Measurements from ENCODE around the gene INPPL1. TPM values are rescaled to one million over a fixed set of nuclear protein-coding genes. Genes with fewer than 3 reads are reported as not detected.

The INPPL1 gene
- total and polyA plus RNA-seq, 2 donors from 2014 or later: 39.9 to 120 TPM

GRCh38 chr11:72234920-72235319 is 10.4 kb downstream of the INPPL1 start:
- DNase-seq: no peak
- H3K27ac ChIP-seq (ENCODE audit: low read depth in 2 of 2, low read length in 2 of 2): no peak overlapping the region
- peaks cover 9 to 66% (median 40%) of the 10 kb centered on the region in 3 donors for H3K36me3 ChIP-seq (ENCODE audit: control insufficient read depth in 2 of 3, insufficient read depth in 3 of 3, low read length in 3 of 3)
- no peak overlapping the region for H3K9ac ChIP-seq (ENCODE audit: low read length in 3 of 3)
- intact Hi-C loops (cut with DNase I): no loop called here
- H3K4me1 ChIP-seq (ENCODE audit: control insufficient read depth in 2 of 3, insufficient read depth in 2 of 3, low read depth in 1 of 3, low read length in 3 of 3): peaks cover 0 to 11% (median 4%) of the 10 kb centered on the region in 3 donors
- no peaks in the 10 kb centered on the region for H3K9me3 ChIP-seq (ENCODE audit: control insufficient read depth in 2 of 3, insufficient read depth in 1 of 3, low read length in 3 of 3)
- no peak overlapping the region for H3K4me3 ChIP-seq (ENCODE audit: low read length in 3 of 3)
- no peak for TF ChIP-seq CTCF (IDR thresholded peaks at IDR 0.05; ENCODE audit: borderline replicate concordance, extremely low read depth, insufficient read depth)
- FAIRE-seq: no peak
- H3K27me3 ChIP-seq (ENCODE audit: control insufficient read depth, insufficient read depth, low read length): peaks cover 2% of the 10 kb centered on the region

GRCh38 chr11:72235351-72236057 is 10.9 kb downstream of the INPPL1 start:
- H3K36me3 ChIP-seq (ENCODE audit: control insufficient read depth in 2 of 3, insufficient read depth in 3 of 3, low read length in 3 of 3): peaks cover 9 to 61% (median 38%) of the 10 kb centered on the region in 3 donors
- H3K4me1 ChIP-seq (ENCODE audit: control insufficient read depth in 2 of 3, insufficient read depth in 2 of 3, low read depth in 1 of 3, low read length in 3 of 3): peaks cover 0 to 11% (median 4%) of the 10 kb centered on the region in 3 donors
- intact Hi-C loops (cut with DNase I): no loop called here
- no peaks in the 10 kb centered on the region for H3K9me3 ChIP-seq (ENCODE audit: control insufficient read depth in 2 of 3, insufficient read depth in 1 of 3, low read length in 3 of 3)
- FAIRE-seq: no peak
- no peak overlapping the region for H3K4me3 ChIP-seq (ENCODE audit: low read length in 3 of 3)
- H3K27me3 ChIP-seq (ENCODE audit: control insufficient read depth, insufficient read depth, low read length): peaks cover 6% of the 10 kb centered on the region
- H3K27ac ChIP-seq (ENCODE audit: low read depth in 2 of 2, low read length in 2 of 2): no peak overlapping the region
- DNase-seq: peak in 2 of 5 donors; percentile 9 to 74
- H3K9ac ChIP-seq (ENCODE audit: low read length in 3 of 3): no peak overlapping the region
- no peak for TF ChIP-seq CTCF (IDR thresholded peaks at IDR 0.05; ENCODE audit: borderline replicate concordance, extremely low read depth, insufficient read depth)

GRCh38 chr11:72236083-72236697 is 11.6 kb downstream of the INPPL1 start:
- Histone ChIP-seq H3K27me3 (ENCODE audit: control insufficient read depth, insufficient read depth, low read length) (peaks cover 9% of the 10 kb centered on the region), H3K9ac (ENCODE audit: low read length in 3 of 3) (no peak overlapping the region), H3K27ac (ENCODE audit: low read depth in 2 of 2, low read length in 2 of 2) (no peak overlapping the region), H3K4me1 (ENCODE audit: control insufficient read depth in 2 of 3, insufficient read depth in 2 of 3, low read depth in 1 of 3, low read length in 3 of 3) (peaks cover 0 to 15% (median 4%) of the 10 kb centered on the region in 3 donors), H3K4me3 (ENCODE audit: low read length in 3 of 3) (no peak overlapping the region), H3K36me3 (ENCODE audit: control insufficient read depth in 2 of 3, insufficient read depth in 3 of 3, low read length in 3 of 3) (peaks cover 9 to 54% (median 34%) of the 10 kb centered on the region in 3 donors), H3K9me3 (ENCODE audit: control insufficient read depth in 2 of 3, insufficient read depth in 1 of 3, low read length in 3 of 3) (no peaks in the 10 kb centered on the region)
- no peak for DNase-seq
- TF ChIP-seq CTCF (IDR thresholded peaks at IDR 0.05; ENCODE audit: borderline replicate concordance, extremely low read depth, insufficient read depth): no peak
- intact Hi-C loops (cut with DNase I): no loop called here
- no peak for FAIRE-seq

Data from kidney (tissue), 14 donors.